ENCODE results near the gene KRT23. TPM values are rescaled to one million over a fixed set of nuclear protein-coding genes. Genes with fewer than 3 reads are reported as not detected.

Gene KRT23
- total and polyA plus RNA-seq, 2 of the 13 experiments (the other 11 are each of a cell fraction or from before 2014, with no cell fraction given), result 24.7 to 51.1 TPM

GRCh38 chr17:40900809-40901356 lies 36.6 kb downstream of the KRT23 start:
- CTCF ChIA-PET (ENCODE audit: low intra/inter-chr PET ratio, low total read pairs), result no interaction called here
- Histone ChIP-seq H3K4me3 (replicated peaks in 1 of 3; ENCODE audit: insufficient read depth in 1 of 3, low read depth in 2 of 3, low read length in 3 of 3) (no peak overlapping the region), H2AFZ (ENCODE audit: low read length) (peak overlapping the region; percentile 61), H3K79me2 (ENCODE audit: insufficient read depth, low read length) (no peaks in the 10 kb centered on the region), H3K27me3 (ENCODE audit: control insufficient read depth in 1 of 2, insufficient read depth in 2 of 2, low read length in 2 of 2) (peaks cover 0 to 2% of the 10 kb centered on the region in 2 experiments; a peak in 1 of 5 replicates), H3K9me3 (ENCODE audit: low read length) (no peaks in the 10 kb centered on the region), H3K36me3 (replicated peaks in 1 of 2; ENCODE audit: control insufficient read depth in 1 of 2, insufficient read depth in 2 of 2, low read length in 2 of 2) (no peaks in the 10 kb centered on the region), H3K27ac (ENCODE audit: extremely low read length, insufficient read depth, low read length) (peak overlapping the region; percentile 89), H3K4me2 (ENCODE audit: low read depth, low read length) (peak overlapping the region; percentile 46; the same call in 1 of the 2 replicates), H4K20me1 (ENCODE audit: insufficient read depth, low read length) (no peaks in the 10 kb centered on the region), H3K4me1 (ENCODE audit: insufficient read depth, low read length) (peaks cover 54% of the 10 kb centered on the region), H3K9ac (ENCODE audit: insufficient read depth, low read depth, low read length) (peak overlapping the region; percentile 56; the same call in 1 of the 2 replicates)
- peak; percentile 37 for FAIRE-seq
- POLR2A ChIA-PET, result interaction anchor here (2.6 to 2.8 kb wide), 2 partner anchors 15 to 82 kb away, joined by 12 to 18 read pairs; no protein-coding TSS in a partner anchor
- in situ Hi-C loops (cut with HindIII; ENCODE audit: extremely low pct_ligation_motif_present, low pct_unique_long_range_greater_than_20kb), result no loop called here
- ATAC-seq, result no peak
- DNase-seq (ENCODE audit: low spot score), result peak; percentile 41
- BruUV-seq (replicated peaks), result no TSS peak
- intact Hi-C loops (cut with micrococcal nuclease; ENCODE audit: unreplicated experiment), result loop anchor here (5.0 to 10.0 kb wide), 4 partner anchors 44 to 624 kb away; partner anchors contain the start of genes KRT19, KRTAP1-1, KRTAP2-1 and KRTAP4-2
- WGBS (ENCODE audit: low lambda C conversion rate), result 38% methylated on average over 5 of the region's 5 CpGs
- TF ChIP-seq MED8 (CRISPR knock-in tag; IDR thresholded peaks at IDR 0.05; ENCODE audit: insufficient replicate concordance) (no peak), ZNF562 (CRISPR knock-in tag; IDR thresholded peaks at IDR 0.05; ENCODE audit: borderline replicate concordance) (no peak), SALL2 (CRISPR knock-in tag; IDR thresholded peaks at IDR 0.05) (no peak), NR2F6 (IDR thresholded peaks at IDR 0.05) (no peak), NR2F6 (CRISPR knock-in tag; IDR thresholded peaks at IDR 0.05) (no peak), GTF3A (CRISPR knock-in tag; conservative IDR thresholded peaks at IDR 0.05) (0 out of 2 replicates have a peak, but pooled peaks have one; percentile 41), TP53 (CRISPR knock-in tag; conservative IDR thresholded peaks at IDR 0.05) (no peak), KDM3A (CRISPR knock-in tag; IDR thresholded peaks at IDR 0.05; ENCODE audit: low read depth) (no peak), RBFOX2 (IDR thresholded peaks at IDR 0.05; ENCODE audit: low read depth, low read length) (no peak), CHCHD3 (CRISPR knock-in tag; IDR thresholded peaks at IDR 0.05) (no peak), ZNF282 (IDR thresholded peaks at IDR 0.05; ENCODE audit: partially characterized antibody) (no peak), KDM6A (CRISPR knock-in tag; IDR thresholded peaks at IDR 0.05; ENCODE audit: low read depth) (no peak), GABPA (IDR thresholded peaks at IDR 0.05; ENCODE audit: low read depth, low read length) (no peak), GABPA (CRISPR knock-in tag; IDR thresholded peaks at IDR 0.05; ENCODE audit: low read depth) (no peak), SOX13 (IDR thresholded peaks at IDR 0.05) (no peak), SOX13 (CRISPR knock-in tag; conservative IDR thresholded peaks at IDR 0.05 in 1 of 2, IDR thresholded peaks at IDR 0.05 in 1 of 2) (peak in 1 of 2 experiments; percentile 19; a peak in 1 of 4 replicates), EED (CRISPR knock-in tag; IDR thresholded peaks at IDR 0.05) (no peak), ZNF17 (CRISPR knock-in tag; IDR thresholded peaks at IDR 0.05) (no peak), CREB1 (IDR thresholded peaks at IDR 0.05) (peak; percentile 24), CREB1 (CRISPR knock-in tag; IDR thresholded peaks at IDR 0.05) (no peak), ZNF775 (CRISPR knock-in tag; IDR thresholded peaks at IDR 0.05; ENCODE audit: borderline replicate concordance) (0 out of 2 replicates have a peak, but pooled peaks have one; percentile 76), ZSCAN21 (CRISPR knock-in tag; IDR thresholded peaks at IDR 0.05; ENCODE audit: borderline replicate concordance) (no peak), ZBTB2 (CRISPR knock-in tag; IDR thresholded peaks at IDR 0.05; ENCODE audit: low read depth) (no peak), ZNF703 (CRISPR knock-in tag; IDR thresholded peaks at IDR 0.05; ENCODE audit: borderline replicate concordance) (no peak)
